ENCODE measurements around the gene TTC3.
A peak's percentile ranks its signal among the peaks of the same experiment; 100 is the strongest.

The TTC3 gene

DNA sequence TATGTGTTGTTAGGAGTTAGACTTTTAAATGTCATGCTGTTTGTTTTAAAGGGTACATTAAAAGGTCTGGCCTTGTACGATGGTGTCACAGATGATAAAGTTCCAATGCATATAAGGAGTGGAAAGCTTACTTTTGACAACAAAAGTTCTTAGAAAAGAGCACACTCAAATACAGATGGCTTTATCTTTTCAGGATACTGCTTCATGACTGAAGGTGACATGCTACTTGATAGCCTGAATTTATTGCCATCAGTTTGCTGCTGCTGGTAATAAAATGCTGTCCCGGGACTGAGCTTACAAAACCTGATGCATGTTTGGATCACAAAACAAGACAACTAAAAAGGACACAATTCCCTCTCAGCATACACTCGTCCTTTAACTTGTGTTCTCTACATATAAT lies 84.9 kb downstream of the TTC3 start:
- no peak overlapping the region for H3K4me3 ChIP-seq (ENCODE audit: low read depth, low read length)
- TF ChIP-seq POLR2A (IDR thresholded peaks at IDR 0.05; ENCODE audit: extremely low read depth, insufficient read length) = no peak
- TF ChIP-seq, protein P1, sequence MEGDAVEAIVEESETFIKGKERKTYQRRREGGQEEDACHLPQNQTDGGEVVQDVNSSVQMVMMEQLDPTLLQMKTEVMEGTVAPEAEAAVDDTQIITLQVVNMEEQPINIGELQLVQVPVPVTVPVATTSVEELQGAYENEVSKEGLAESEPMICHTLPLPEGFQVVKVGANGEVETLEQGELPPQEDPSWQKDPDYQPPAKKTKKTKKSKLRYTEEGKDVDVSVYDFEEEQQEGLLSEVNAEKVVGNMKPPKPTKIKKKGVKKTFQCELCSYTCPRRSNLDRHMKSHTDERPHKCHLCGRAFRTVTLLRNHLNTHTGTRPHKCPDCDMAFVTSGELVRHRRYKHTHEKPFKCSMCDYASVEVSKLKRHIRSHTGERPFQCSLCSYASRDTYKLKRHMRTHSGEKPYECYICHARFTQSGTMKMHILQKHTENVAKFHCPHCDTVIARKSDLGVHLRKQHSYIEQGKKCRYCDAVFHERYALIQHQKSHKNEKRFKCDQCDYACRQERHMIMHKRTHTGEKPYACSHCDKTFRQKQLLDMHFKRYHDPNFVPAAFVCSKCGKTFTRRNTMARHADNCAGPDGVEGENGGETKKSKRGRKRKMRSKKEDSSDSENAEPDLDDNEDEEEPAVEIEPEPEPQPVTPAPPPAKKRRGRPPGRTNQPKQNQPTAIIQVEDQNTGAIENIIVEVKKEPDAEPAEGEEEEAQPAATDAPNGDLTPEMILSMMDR (IDR thresholded peaks at IDR 0.05; ENCODE audit: low read depth, low read length) = no peak
- TF ChIP-seq MYC (IDR thresholded peaks at IDR 0.05; ENCODE audit: low read depth, low read length) = no peak
- TF ChIP-seq, protein P2, sequence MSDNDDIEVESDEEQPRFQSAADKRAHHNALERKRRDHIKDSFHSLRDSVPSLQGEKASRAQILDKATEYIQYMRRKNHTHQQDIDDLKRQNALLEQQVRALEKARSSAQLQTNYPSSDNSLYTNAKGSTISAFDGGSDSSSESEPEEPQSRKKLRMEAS (IDR thresholded peaks at IDR 0.05; ENCODE audit: low read depth, low read length) = no peak
- DNase-seq (ENCODE audit: low read depth) = no peak

DNA sequence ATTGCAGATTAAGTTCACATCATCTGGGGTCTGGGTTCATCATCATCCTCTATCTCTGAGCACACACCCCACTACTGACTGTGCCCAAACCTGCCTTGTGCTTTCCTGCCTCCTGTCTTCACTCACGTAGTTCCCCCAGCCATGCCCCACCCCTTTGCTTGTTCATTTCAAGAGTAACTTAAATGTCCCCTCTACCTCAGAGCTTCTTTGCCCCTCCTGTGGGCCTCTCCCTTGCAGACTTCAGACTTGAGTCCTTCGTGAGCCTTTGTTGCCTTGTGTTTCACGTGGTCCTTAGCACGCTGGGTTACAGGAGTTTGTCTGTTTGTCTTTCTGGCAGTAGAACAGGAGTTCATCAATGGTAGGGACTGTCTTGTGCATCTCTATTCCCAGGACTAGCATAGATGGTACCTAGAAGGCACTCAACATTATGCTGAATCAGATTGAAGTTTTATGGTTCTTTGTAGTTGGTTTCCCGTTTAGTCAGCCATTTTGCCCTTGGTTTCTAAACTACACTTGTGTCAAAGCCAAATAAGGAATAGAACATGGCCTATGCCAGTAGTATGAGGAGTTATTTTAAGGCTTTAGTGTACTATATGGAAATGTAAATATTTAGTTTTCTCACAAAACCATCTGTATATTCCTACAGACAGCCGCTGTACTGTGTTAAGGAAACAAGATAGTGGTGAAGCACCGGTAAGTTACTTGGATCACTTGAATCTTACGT lies 86.2 kb downstream of the TTC3 start:
- no peak for DNase-seq (ENCODE audit: low read depth)
- TF ChIP-seq, protein P2 (IDR thresholded peaks at IDR 0.05; ENCODE audit: low read depth, low read length) = no peak
- no peak for TF ChIP-seq POLR2A (IDR thresholded peaks at IDR 0.05; ENCODE audit: extremely low read depth, insufficient read length)
- TF ChIP-seq, protein P1 (IDR thresholded peaks at IDR 0.05; ENCODE audit: low read depth, low read length) = no peak
- no peak for TF ChIP-seq MYC (IDR thresholded peaks at IDR 0.05; ENCODE audit: low read depth, low read length)
- no peak overlapping the region for H3K4me3 ChIP-seq (ENCODE audit: low read depth, low read length)

DNA sequence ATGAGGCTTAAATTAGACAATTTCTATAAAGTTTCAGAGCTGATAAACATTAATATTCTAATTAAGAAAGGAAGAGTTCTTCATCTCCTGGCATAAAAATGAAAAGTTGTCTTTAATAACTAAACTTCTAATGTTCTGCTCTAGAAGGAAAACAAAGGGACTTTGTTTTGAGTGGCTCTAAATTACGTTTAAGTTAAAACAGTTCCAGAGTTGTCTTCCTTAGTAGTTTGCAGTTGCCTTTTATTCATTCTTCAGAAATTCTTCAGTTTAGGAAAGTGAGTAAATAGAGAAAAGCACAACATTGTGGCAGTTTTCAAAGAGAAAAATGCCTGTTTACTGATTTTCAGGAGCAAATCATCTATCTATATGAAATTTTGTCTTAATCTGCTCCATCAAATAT lies 86.9 kb downstream of the TTC3 start:
- H3K4me3 ChIP-seq (ENCODE audit: low read depth, low read length) = no peak overlapping the region
- TF ChIP-seq, protein P2 (IDR thresholded peaks at IDR 0.05; ENCODE audit: low read depth, low read length) = no peak
- TF ChIP-seq POLR2A (IDR thresholded peaks at IDR 0.05; ENCODE audit: extremely low read depth, insufficient read length) = no peak
- TF ChIP-seq, protein P1 (IDR thresholded peaks at IDR 0.05; ENCODE audit: low read depth, low read length) = no peak
- no peak for TF ChIP-seq MYC (IDR thresholded peaks at IDR 0.05; ENCODE audit: low read depth, low read length)

DNA sequence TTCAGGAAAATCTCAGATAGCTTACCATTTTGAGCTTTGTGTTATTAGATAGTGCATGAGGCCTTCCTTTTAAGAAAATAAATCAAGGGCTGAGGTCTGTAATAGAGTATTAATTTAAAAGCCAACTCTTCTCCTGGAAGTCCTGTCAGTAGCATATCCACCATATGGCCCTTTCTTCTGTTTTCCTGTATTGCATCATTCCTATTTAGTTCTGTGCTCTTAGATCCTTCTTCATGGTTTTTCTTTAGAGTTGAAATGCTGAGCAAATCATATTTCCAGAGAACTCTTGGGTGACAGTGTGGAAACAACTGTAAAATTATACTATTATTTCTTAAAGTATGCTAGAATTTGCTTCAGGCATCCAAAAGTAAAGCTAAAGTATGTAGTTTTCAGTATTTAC lies 91.7 kb downstream of the TTC3 start:
- TF ChIP-seq, protein P1 (IDR thresholded peaks at IDR 0.05; ENCODE audit: low read depth, low read length) = no peak
- TF ChIP-seq POLR2A (IDR thresholded peaks at IDR 0.05; ENCODE audit: extremely low read depth, insufficient read length) = no peak
- TF ChIP-seq MYC (IDR thresholded peaks at IDR 0.05; ENCODE audit: low read depth, low read length) = no peak
- TF ChIP-seq, protein P2 (IDR thresholded peaks at IDR 0.05; ENCODE audit: low read depth, low read length) = no peak
- peak; percentile 32 for DNase-seq (ENCODE audit: low read depth)
- no peak overlapping the region for H3K4me3 ChIP-seq (ENCODE audit: low read depth, low read length)

More for the DNA sequence above, 86.9 kb downstream of the TTC3 start:
- no peak for DNase-seq (ENCODE audit: low read depth)

DNA sequence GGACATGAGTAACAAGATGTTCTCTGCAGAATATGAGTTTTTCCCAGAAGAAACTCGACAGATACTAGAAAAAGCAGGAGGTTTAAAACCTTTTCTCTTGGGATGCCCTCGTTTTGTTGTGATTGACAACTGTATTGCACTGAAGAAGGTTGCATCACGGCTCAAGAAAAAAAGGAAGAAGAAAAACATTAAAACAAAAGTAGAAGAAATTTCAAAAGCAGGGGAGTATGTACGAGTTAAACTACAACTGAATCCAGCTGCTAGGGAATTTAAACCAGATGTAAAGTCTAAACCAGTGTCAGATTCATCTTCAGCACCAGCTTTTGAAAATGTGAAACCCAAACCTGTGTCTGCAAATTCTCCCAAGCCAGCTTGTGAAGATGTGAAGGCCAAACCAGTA lies 92.5 kb downstream of the TTC3 start:
- peak; percentile 42 for DNase-seq (ENCODE audit: low read depth)
- TF ChIP-seq POLR2A (IDR thresholded peaks at IDR 0.05; ENCODE audit: extremely low read depth, insufficient read length) (no peak), MYC (IDR thresholded peaks at IDR 0.05; ENCODE audit: low read depth, low read length) (no peak)
- TF ChIP-seq, protein P1 (IDR thresholded peaks at IDR 0.05; ENCODE audit: low read depth, low read length) = no peak
- TF ChIP-seq, protein P2 (IDR thresholded peaks at IDR 0.05; ENCODE audit: low read depth, low read length) = no peak
- H3K4me3 ChIP-seq (ENCODE audit: low read depth, low read length) = no peak overlapping the region
